Progenitor cell of endocrine pancreas (in vitro differentiated cells): ENCODE measurements around the gene ZKSCAN8. TPM values are rescaled to one million over a fixed set of nuclear protein-coding genes. Genes with fewer than 3 reads are reported as not detected.
A peak's percentile ranks its signal among the peaks of the same experiment; 100 is the strongest.

Experiments
- DNase-seq: peaks from one replicate; pipeline ENCODE4 v3.0.0; 2021; ENCODE audit warnings: low spot score; ENCODE audit not compliant: unreplicated experiment
- H3K27ac Mint-ChIP-seq: 2 replicates; pipeline ENCODE4 v1.8.0; 2021; ENCODE audit warnings: mild to moderate bottlenecking, moderate library complexity, mixed read lengths
- H3K27me3 Mint-ChIP-seq: 2 replicates; pipeline ENCODE4 v1.8.0; 2021; ENCODE audit warnings: mixed read lengths
- H3K36me3 Mint-ChIP-seq: 2 replicates; pipeline ENCODE4 v1.8.0; 2022; ENCODE audit warnings: mixed read lengths; ENCODE audit not compliant: insufficient read depth
- H3K4me1 Mint-ChIP-seq: 2 replicates; pipeline ENCODE4 v1.8.0; 2021; ENCODE audit warnings: low read depth, mixed read lengths
- H3K4me3 Mint-ChIP-seq: 2 replicates; pipeline ENCODE4 v1.8.0; 2021; ENCODE audit warnings: low read depth, mild to moderate bottlenecking, moderate library complexity, mixed read lengths
- H3K9me3 Mint-ChIP-seq: 2 replicates; pipeline ENCODE4 v1.8.0; 2021; ENCODE audit warnings: low read depth, mixed read lengths
- total RNA-seq: library from RNA; stranded (reverse); gene quantifications from 2 replicates; pipeline ENCODE4 v1.2.1, GENCODE V29; 2021
- TF ChIP-seq, protein P1 (sequence below): fragments of 200-600 bp; sonication (generic); IDR thresholded peaks from one replicate; pipeline ENCODE4 v1.5.0; 2021; ENCODE audit warnings: antibody characterized with exemption, mild to moderate bottlenecking; ENCODE audit not compliant: unreplicated experiment

Gene ZKSCAN8
- total RNA-seq, 1 donor from 2014 or later: 47.6 TPM

DNA sequence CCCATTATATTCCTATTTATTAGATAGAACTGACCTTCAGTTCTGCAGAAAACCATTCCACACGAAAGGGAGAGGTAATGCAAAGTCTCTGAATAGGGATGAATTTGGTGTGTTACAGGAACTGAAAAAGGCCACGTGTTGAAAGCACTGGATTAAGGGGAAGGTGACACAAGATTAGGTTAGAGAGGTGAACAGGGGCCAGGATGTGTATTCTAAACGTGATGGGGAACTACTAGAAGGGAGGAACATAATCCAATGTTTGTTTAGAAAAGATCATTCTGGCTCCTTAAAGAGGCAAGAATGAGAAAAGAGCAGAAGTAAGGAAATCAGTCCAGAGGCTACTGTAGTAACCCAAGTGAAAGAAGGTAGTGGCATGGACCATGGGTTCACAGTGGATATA is 6.3 kb upstream of the ZKSCAN8 start:
- Mint-ChIP-seq H3K9me3 (no peaks in the 10 kb centered on the region), H3K27me3 (peaks cover 4% of the 10 kb centered on the region), H3K27ac (no peak overlapping the region), H3K4me3 (peak overlapping the region; percentile 93), H3K36me3 (peaks cover 3% of the 10 kb centered on the region), H3K4me1 (peaks cover 18% of the 10 kb centered on the region)
- TF ChIP-seq, protein P1, sequence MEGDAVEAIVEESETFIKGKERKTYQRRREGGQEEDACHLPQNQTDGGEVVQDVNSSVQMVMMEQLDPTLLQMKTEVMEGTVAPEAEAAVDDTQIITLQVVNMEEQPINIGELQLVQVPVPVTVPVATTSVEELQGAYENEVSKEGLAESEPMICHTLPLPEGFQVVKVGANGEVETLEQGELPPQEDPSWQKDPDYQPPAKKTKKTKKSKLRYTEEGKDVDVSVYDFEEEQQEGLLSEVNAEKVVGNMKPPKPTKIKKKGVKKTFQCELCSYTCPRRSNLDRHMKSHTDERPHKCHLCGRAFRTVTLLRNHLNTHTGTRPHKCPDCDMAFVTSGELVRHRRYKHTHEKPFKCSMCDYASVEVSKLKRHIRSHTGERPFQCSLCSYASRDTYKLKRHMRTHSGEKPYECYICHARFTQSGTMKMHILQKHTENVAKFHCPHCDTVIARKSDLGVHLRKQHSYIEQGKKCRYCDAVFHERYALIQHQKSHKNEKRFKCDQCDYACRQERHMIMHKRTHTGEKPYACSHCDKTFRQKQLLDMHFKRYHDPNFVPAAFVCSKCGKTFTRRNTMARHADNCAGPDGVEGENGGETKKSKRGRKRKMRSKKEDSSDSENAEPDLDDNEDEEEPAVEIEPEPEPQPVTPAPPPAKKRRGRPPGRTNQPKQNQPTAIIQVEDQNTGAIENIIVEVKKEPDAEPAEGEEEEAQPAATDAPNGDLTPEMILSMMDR: no peak
- no peak for DNase-seq

DNA sequence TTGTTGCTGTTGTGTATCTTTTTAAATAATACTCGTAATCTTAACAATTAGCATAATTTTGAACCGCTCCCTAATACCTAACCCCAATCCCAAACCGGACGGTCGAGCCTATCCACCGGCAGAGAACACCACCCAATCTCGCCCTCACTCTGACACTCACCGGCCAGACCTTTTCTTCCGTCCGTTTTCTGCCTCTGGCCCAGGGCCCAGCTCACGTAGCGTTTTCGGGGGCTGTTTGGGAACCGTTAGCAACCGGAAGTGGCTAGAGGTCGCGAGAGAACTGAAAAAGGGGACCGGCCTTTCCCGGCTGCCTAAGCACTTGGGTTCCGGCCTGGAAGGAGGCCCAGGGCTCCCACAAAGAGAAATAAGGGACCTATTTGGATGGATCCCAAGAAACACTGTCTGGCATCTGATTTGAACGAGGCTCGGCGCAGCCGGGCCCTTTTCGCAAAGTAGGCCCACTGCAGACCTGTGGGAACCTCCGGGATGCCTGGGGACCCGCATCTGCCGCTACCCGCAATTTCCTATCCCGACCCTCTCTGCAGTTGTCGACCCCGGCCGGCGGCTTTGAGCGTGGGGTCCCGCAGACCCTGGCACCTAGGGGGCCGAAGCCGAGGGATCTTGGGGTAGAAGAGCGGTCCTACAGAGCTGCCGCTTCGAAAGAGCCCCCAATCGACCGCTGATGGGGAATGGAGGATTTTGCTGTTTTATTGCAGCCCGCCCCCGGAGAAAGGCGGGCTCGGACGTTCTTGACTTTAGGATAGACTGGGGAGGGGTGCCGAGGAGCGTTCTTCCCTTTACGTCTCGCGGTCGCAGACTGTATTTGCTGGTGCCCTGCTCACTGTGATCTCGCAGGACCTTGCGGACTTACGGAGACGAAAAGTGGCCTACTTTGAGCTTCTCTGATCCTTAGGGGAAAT is 4.8 kb upstream of the ZKSCAN8 start:
- Mint-ChIP-seq H3K27ac (peak overlapping the region; percentile 96), H3K9me3 (no peaks in the 10 kb centered on the region), H3K4me3 (peak overlapping the region; percentile 93), H3K4me1 (peaks cover 20% of the 10 kb centered on the region), H3K36me3 (no peaks in the 10 kb centered on the region), H3K27me3 (peaks cover 6% of the 10 kb centered on the region)
- peak; percentile 67 for DNase-seq
- TF ChIP-seq, protein P1: no peak

DNA sequence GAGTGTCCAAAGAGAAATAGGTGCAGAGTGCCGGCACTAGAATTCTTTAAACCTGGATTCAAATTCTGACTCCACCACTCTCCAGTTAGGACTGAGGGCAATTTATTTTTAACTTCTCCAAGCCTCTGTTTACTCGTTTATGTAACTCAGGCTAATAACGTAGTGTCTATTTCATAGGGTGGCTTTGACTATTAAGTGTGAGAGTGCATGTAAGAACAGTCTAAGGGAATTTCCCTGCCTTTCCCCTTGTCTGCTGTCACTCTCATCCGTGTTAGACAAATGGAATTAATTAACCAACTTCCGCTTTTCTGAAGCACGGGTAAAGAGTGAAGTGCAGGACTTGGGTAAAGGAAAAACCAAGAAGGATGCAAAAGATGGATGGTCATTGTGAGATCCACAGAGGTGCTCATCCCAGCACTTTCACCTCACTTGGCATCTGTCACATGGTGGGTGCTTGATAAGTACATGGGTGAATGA is 4.1 kb upstream of the ZKSCAN8 start:
- H3K9me3 Mint-ChIP-seq: no peaks in the 10 kb centered on the region
- no peaks in the 10 kb centered on the region for H3K36me3 Mint-ChIP-seq
- no peak for DNase-seq
- H3K4me3 Mint-ChIP-seq: peak overlapping the region; percentile 93
- peaks cover 20% of the 10 kb centered on the region for H3K4me1 Mint-ChIP-seq
- H3K27me3 Mint-ChIP-seq: peaks cover 6% of the 10 kb centered on the region
- TF ChIP-seq, protein P1: no peak
- H3K27ac Mint-ChIP-seq: peak overlapping the region; percentile 96

DNA sequence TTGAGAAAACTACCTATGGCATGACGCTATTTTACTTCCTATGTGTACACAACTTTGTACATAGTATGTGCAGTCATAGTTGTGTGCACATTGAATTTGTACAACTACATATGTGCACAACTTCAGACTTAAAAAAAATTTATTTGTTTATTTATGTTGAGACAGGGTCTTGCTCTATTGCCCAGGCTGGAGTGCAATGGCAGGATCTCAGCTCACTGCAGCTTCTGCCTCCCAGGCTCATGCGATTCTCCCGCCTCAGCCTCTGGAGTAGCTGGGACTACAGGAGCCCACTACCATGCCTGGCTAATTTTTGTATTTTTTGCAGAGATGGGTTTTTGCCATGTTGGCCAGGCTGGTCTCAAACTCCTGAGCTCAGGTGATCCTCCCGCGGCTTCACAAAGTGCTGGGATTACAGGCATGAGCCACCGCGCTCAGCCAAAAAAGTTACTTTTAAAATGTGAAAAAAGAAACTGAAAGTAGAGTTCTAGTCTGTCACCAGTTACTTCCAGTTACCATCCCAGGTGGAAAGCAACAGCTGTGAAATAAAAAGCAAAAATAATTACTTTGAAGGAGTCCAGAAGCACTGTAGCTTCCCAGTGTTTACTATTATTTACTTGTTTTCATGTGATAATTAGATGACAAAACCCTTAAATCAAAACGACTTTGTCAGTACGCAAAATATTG is 1.7 kb upstream of the ZKSCAN8 start:
- Mint-ChIP-seq H3K27me3 (peaks cover 6% of the 10 kb centered on the region), H3K36me3 (peaks cover 11% of the 10 kb centered on the region), H3K27ac (no peak overlapping the region), H3K9me3 (peaks cover 6% of the 10 kb centered on the region), H3K4me1 (peaks cover 31% of the 10 kb centered on the region), H3K4me3 (no peak overlapping the region)
- DNase-seq: no peak
- TF ChIP-seq, protein P1: no peak

DNA sequence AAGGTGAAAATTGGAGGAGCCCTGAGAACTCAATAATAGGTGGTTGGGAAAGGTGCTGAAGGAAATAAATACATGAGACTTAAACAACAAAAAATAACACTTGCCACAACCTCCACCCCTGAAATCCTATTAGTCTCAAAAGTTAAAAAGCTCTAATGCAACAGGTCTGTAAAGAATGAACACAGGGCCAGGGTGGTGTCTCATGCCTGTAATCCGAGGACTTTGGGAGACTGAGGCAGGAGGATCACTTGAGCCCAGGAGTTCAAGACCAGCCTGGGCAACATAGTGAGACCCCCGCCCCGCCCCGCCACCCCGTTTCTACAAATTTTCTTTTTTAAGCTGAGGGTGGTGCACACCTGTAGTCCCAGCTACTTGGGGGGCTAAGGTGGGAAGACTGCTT is 1.1 kb upstream of the ZKSCAN8 start:
- no peak for DNase-seq
- peaks cover 28% of the 10 kb centered on the region for H3K4me1 Mint-ChIP-seq
- H3K9me3 Mint-ChIP-seq: peaks cover 6% of the 10 kb centered on the region
- peaks cover 6% of the 10 kb centered on the region for H3K27me3 Mint-ChIP-seq
- no peak overlapping the region for H3K4me3 Mint-ChIP-seq
- peaks cover 17% of the 10 kb centered on the region for H3K36me3 Mint-ChIP-seq
- H3K27ac Mint-ChIP-seq: no peak overlapping the region
- TF ChIP-seq, protein P1: no peak
